Endodermal cell (in vitro differentiated cells): Measurements from ENCODE around the gene ABCC6. TPM values are rescaled to one million over a fixed set of nuclear protein-coding genes. Genes with fewer than 3 reads are reported as not detected.
"Not testable (repeated sequence)": the region's sequence is repeated elsewhere in the genome, so short reads cannot be mapped to it uniquely, and the experiment has no call there.

ENCODE experiments used
- DNase-seq: peaks from one replicate; pipeline ENCODE4 v3.0.0-alpha.2; 2017
- H3K27ac ChIP-seq: 2 replicates; pipeline ENCODE4 v1.5.1; 2013; ENCODE audit warnings: mild to moderate bottlenecking, low read depth, low read length, moderate library complexity
- H3K27me3 ChIP-seq: 2 replicates; pipeline ENCODE4 v1.6.1; 2013; ENCODE audit warnings: mild to moderate bottlenecking, low read length, moderate library complexity; ENCODE audit not compliant: insufficient read depth, control insufficient read depth, poor library complexity, severe bottlenecking
- H3K36me3 ChIP-seq: 2 replicates; pipeline ENCODE4 v1.7.0; 2013; ENCODE audit warnings: mild to moderate bottlenecking, low read length, moderate library complexity; ENCODE audit not compliant: control insufficient read depth, insufficient read depth
- H3K4me1 ChIP-seq: one replicate; pipeline ENCODE4 v1.7.0; 2013; ENCODE audit warnings: low read length; ENCODE audit not compliant: control insufficient read depth, insufficient read depth
- H3K4me3 ChIP-seq: 2 replicates; pipeline ENCODE4 v1.5.1; 2013; ENCODE audit warnings: mild to moderate bottlenecking, low read length, moderate library complexity
- H3K9ac ChIP-seq: 2 replicates; pipeline ENCODE4 v1.6.1; 2013; ENCODE audit warnings: mild to moderate bottlenecking, low read length, moderate library complexity; ENCODE audit not compliant: poor library complexity, severe bottlenecking; ENCODE audit errors: extremely low read depth
- H3K9me3 ChIP-seq: 2 replicates; pipeline ENCODE4 v1.6.1; 2013; ENCODE audit warnings: mild to moderate bottlenecking, low read length, moderate library complexity; ENCODE audit not compliant: control insufficient read depth
- H3K27ac Mint-ChIP-seq: 2 replicates; pipeline ENCODE4 v1.8.0; 2020; ENCODE audit warnings: mixed read lengths
- H3K27me3 Mint-ChIP-seq: 2 replicates; pipeline ENCODE4 v1.8.0; 2021; ENCODE audit warnings: mild to moderate bottlenecking, mixed read lengths; ENCODE audit not compliant: insufficient read depth
- H3K36me3 Mint-ChIP-seq: 2 replicates; pipeline ENCODE4 v1.8.0; 2020; ENCODE audit warnings: low read depth, mixed read lengths
- H3K4me1 Mint-ChIP-seq: 2 replicates; pipeline ENCODE4 v1.8.0; 2020; ENCODE audit warnings: mixed read lengths
- H3K4me3 Mint-ChIP-seq: 2 replicates; pipeline ENCODE4 v1.8.0; 2020; ENCODE audit warnings: mild to moderate bottlenecking, moderate library complexity, mixed read lengths
- H3K9me3 Mint-ChIP-seq: 2 replicates; pipeline ENCODE4 v1.8.0; 2020; ENCODE audit warnings: mild to moderate bottlenecking, mixed read lengths
- CTCF ChIP-seq: fragments of 200-600 bp; sonication (generic); conservative IDR thresholded peaks from 2 replicates; pipeline ENCODE4 v1.5.0; 2021; ENCODE audit warnings: antibody characterized with exemption, mild to moderate bottlenecking
- WGBS, 2 experiments: methylation state at CpG; one replicate each; pipeline versions ENCODE4 v1.1.5 to v1.1.7; 2013; ENCODE audit warnings: missing lambda C conversion rate in 2 of 2, mixed read lengths in 1 of 2; ENCODE audit not compliant: insufficient coverage in 1 of 2, insufficient read length in 1 of 2; 5-methylcytosine and 5-hydroxymethylcytosine counted together
- total RNA-seq, 2 donors: library from RNA; stranded (reverse); fragmentation: NEBNext Ultra II Directional in 1 of 2; extraction: Animal tissue kit (Norgen Biotek cat#: 25700) in 1 of 2; gene quantifications; 2 replicates in 1 of 2; 3 replicates in 1 of 2; pipeline ENCODE4 v1.2.1, GENCODE V29; 2021

The ABCC6 gene
- total RNA-seq, 2 donors from 2014 or later: 6.5 to 7.8 TPM

- TF ChIP-seq CTCF: no peak
- Mint-ChIP-seq H3K4me1 (no peaks in the 10 kb centered on the region), H3K27ac (no peak overlapping the region), H3K9me3 (peaks cover 27% of the 10 kb centered on the region), H3K27me3 (peaks cover 4% of the 10 kb centered on the region), H3K4me3 (no peak overlapping the region), H3K36me3 (peaks cover 12% of the 10 kb centered on the region)
- H3K27ac ChIP-seq: no peak overlapping the region
- no peaks in the 10 kb centered on the region for H3K27me3 ChIP-seq
- DNase-seq: no peak
- no peaks in the 10 kb centered on the region for H3K36me3 ChIP-seq
- WGBS, 2 experiments: 87% methylated on average over 3 to 4 of the region's 4 CpGs
- H3K9me3 ChIP-seq: peaks cover 21% of the 10 kb centered on the region
- no peak overlapping the region for H3K9ac ChIP-seq
- no peaks in the 10 kb centered on the region for H3K4me1 ChIP-seq
- H3K4me3 ChIP-seq: no peak overlapping the region
Measured at GRCh38 chr16:16163109-16163508, 60.2 kb downstream of the ABCC6 start.

DNA sequence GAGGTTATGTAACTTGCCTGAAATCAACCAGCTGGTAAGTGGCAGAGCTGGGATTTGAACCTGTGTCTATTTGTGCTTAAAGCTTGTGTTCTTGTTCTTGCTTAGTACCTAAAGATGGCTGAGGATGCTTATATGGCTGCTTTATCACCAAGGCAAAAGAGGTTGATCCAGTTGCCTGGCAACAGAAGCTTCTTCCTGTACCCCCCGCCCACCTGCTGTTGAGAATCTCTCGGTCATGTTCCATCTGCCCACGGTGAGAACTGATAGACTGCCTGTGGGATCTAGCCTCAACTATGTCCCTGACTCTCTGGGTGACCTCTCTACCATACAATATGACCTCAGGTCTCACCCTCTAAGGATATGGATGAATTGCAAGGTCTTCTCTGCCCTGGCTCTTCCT is 60.7 kb downstream of the ABCC6 start:
- peaks cover 4% of the 10 kb centered on the region for H3K27me3 Mint-ChIP-seq
- peaks cover 12% of the 10 kb centered on the region for H3K36me3 Mint-ChIP-seq
- H3K27ac ChIP-seq: no peak overlapping the region
- H3K4me1 Mint-ChIP-seq: no peaks in the 10 kb centered on the region
- H3K4me3 Mint-ChIP-seq: no peak overlapping the region
- no peak for TF ChIP-seq CTCF
- H3K9me3 Mint-ChIP-seq: peaks cover 27% of the 10 kb centered on the region
- no peaks in the 10 kb centered on the region for H3K4me1 ChIP-seq
- no peak overlapping the region for H3K27ac Mint-ChIP-seq
- no peaks in the 10 kb centered on the region for H3K27me3 ChIP-seq
- 85 to 100% methylated on average over 1 to 3 of the region's 3 CpGs for WGBS, 2 experiments
- H3K9ac ChIP-seq: no peak overlapping the region
- H3K36me3 ChIP-seq: no peaks in the 10 kb centered on the region
- peaks cover 26% of the 10 kb centered on the region for H3K9me3 ChIP-seq
- DNase-seq: no peak
- H3K4me3 ChIP-seq: no peak overlapping the region

DNA sequence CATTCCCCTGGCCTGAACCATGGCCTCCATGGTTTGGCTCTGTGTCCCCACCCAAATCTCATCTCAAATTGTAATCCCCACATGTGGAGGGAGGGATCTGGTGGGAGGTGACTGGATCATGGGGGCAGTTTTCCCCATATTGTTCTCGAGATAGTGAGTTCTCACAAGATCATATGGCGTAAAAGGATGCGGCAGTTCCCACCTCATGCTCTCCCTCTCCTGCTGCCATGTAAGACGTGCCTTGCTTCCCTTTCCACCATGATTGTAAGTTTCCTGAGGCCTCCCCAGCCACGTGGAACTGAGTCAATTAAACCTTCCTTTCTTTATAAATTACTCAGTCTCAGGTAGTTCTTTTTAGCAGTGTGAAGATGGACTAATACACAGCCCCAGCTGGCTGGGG is 61.5 kb downstream of the ABCC6 start:
- not testable (repeated sequence) for H3K4me1 Mint-ChIP-seq, DNase-seq, H3K36me3 ChIP-seq, H3K4me1 ChIP-seq, H3K27me3 ChIP-seq, H3K27ac Mint-ChIP-seq, H3K4me3 ChIP-seq, H3K27me3 Mint-ChIP-seq, H3K4me3 Mint-ChIP-seq, H3K9ac ChIP-seq, H3K27ac ChIP-seq
- H3K36me3 Mint-ChIP-seq: peaks cover 12% of the 10 kb centered on the region
- WGBS, 2 experiments: 86 to 100% methylated on average over 3 to 5 of the region's 5 CpGs
- H3K9me3 Mint-ChIP-seq: peaks cover 34% of the 10 kb centered on the region
- peaks cover 34% of the 10 kb centered on the region for H3K9me3 ChIP-seq

DNA sequence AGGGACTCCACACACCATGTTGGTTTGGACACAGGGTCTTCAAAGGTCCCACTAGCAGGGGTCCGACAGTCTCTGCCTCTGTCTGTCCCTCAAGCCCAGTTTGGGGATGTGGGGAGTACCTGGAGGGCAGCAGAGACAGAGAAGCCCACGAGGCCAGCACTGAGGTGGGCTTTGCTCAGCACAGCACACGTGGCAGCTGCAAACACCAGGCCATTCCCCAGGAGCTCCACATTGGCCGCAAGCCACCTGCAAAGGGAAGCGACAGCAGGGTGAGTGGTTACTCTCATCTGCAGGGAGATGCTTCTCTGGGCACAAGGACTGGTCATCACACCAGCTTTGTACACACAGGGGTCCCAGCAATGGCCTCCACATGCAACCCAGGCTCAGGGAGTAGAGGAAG is 62.0 kb downstream of the ABCC6 start:
- WGBS, 2 experiments: 75 to 87% methylated on average over 4 to 5 of the region's 5 CpGs
- Mint-ChIP-seq H3K27me3 (peaks cover 4% of the 10 kb centered on the region), H3K9me3 (peaks cover 36% of the 10 kb centered on the region), H3K27ac (no peak overlapping the region), H3K4me3 (no peak overlapping the region), H3K36me3 (peaks cover 12% of the 10 kb centered on the region), H3K4me1 (no peaks in the 10 kb centered on the region)
- Histone ChIP-seq H3K36me3 (no peaks in the 10 kb centered on the region), H3K4me1 (no peaks in the 10 kb centered on the region), H3K9ac (no peak overlapping the region), H3K27me3 (no peaks in the 10 kb centered on the region), H3K4me3 (no peak overlapping the region), H3K27ac (no peak overlapping the region), H3K9me3 (peaks cover 34% of the 10 kb centered on the region)
- no peak for TF ChIP-seq CTCF
- no peak for DNase-seq
